GM21367 (cell line): ENCODE measurements around the gene COBLL1.

Experiments used
- ATAC-seq: cut with Tn5 transposase; IDR thresholded peaks from one replicate; pipeline ENCODE4 v1.9.1; 2021; ENCODE audit not compliant: unreplicated experiment

COBLL1 gene

DNA sequence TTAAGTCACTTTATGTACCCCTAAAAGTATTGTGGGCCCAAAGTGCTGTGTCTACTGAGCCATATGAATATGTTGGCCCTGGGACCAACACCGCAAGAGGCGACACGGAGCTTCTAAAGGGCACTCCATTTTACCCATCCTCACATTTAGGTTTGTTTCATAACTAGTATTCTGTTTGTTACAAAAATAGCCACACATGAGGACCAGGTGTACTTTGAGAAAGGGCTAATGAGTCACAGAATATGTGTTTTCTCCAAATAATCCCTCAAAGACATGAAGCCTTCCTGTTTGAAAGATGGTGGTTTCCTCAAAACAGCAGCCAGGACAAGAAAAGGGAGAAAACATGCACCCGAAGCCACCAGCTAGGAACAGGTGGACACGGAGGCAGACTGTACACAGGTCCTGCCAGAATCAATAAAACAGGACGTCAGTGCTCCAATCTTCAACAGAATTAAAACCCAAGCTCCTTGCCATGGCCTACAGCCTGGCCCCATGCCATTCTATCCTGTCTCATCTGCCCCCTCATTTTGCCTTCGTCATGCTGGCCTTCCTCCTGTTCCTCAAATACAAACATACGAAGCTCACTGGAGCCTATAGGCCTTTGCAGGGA is 198.6 kb downstream of the COBLL1 start:
- ATAC-seq = no peak

DNA sequence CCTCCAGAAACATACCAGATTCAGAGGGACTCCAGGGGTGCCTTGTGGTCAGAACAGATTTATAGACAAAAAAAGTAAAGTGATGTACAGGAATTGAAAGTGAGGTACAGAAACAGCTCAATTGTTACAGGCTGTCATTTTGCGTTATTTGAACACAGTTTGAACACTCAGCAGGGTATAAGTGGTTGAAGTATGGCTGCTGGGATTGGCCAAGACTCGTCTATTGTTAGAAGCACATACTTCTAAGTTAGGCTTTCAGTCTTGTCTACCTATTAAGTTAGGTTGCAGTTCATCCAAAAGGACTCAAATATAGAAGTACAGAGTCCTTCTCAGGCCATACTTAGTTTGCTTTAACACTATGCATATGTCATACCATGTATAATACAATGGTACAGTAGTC is 199.4 kb downstream of the COBLL1 start:
- ATAC-seq = no peak
